Esophagus muscularis mucosa (tissue), 4 donors: ENCODE results near the gene URI1.

ENCODE experiments used
- CTCF ChIP-seq, 3 experiments: fragments of 200-600 bp in 2 of 3; fragments of 450-650 bp in 1 of 3; sonication (generic) in 2 of 3; IDR thresholded peaks; one replicate each; pipeline ENCODE4 v1.5.1; 2017 to 2019; ENCODE audit warnings: antibody characterized with exemption in 3 of 3, mild to moderate bottlenecking in 2 of 3, moderate library complexity in 1 of 3
- EP300 ChIP-seq: sonication (generic); formaldehyde crosslinking; IDR thresholded peaks from one replicate; pipeline ENCODE4 v1.6.1; 2017; ENCODE audit warnings: antibody characterized with exemption
- POLR2A ChIP-seq: fragments of 450-650 bp; IDR thresholded peaks from one replicate; pipeline ENCODE4 v1.6.1; 2017; ENCODE audit warnings: antibody characterized with exemption, moderate library complexity, mild to moderate bottlenecking, low read depth
- POLR2AphosphoS5 ChIP-seq, 2 donors: sonication (generic); formaldehyde crosslinking; IDR thresholded peaks; one replicate each; pipeline ENCODE4 v1.6.1; 2017; ENCODE audit warnings: antibody characterized with exemption in 2 of 2

- TF ChIP-seq CTCF (IDR thresholded peaks at IDR 0.05) (no peak), POLR2A (no peak), POLR2AphosphoS5 (IDR thresholded peaks at IDR 0.05) (no peak), EP300 (no peak)
Measured at GRCh38 chr19:29952177-29952576, 10.1 kb downstream of the URI1 start.
